Activated naive CD4-positive, alpha-beta T cell (primary cell): ENCODE measurements around the gene P3H2.

Source experiments
- DNase-seq, 4 experiments: peaks; one replicate each; lab custom pipeline; 2025; lab: John Stamatoyannopoulos, UW

The P3H2 gene

GRCh38 chr3:190124067-190124466 lies 3.4 kb upstream of the P3H2 start:
- no peak for DNase-seq

DNA sequence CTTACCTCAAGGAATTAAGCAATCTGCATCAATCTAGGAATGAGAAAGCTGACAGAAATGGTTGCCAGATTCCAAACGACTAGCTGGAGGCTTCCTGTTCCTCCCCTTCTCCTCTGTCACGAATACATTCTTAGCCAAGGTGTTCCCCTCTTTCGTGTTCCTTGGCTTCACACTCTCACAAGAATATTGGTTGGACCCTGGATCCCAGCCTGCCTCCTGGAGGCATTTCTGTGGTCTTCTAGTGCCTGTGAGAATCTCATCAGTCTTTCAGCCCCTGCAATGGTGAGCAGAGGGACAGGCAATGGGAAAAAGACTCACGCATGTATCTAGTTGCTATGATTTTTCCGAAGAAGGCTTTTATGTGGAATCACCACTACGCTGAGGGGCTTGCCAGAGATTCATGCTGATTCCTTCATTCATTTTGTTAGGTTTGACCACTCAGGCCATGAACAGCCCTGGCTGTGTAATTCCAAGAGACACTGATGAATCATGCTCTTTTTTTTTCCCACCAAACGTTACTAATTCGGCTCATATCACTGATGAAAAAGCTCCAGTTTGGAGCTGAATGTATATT lies 1.6 kb upstream of the P3H2 start:
- no peak for DNase-seq

GRCh38 chr3:190121383-190121782 lies 686 bp upstream of the P3H2 start:
- DNase-seq = no peak

DNA sequence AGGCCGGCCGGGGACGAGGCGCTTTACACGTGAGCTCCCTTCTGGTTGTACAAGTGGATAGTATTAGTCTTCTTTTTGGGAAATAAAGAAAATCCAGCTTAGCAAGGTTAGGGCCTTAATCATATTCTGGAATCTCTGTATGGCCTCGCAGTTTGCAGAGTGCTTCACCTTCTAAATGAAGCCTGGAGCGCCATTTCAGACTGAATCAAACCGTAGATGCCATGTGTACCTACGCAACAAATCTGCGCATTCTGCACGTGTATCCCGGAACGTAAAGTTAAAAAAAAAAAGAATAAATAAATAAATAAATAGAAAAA lies 322 bp upstream of the P3H2 start:
- DNase-seq = no peak

DNA sequence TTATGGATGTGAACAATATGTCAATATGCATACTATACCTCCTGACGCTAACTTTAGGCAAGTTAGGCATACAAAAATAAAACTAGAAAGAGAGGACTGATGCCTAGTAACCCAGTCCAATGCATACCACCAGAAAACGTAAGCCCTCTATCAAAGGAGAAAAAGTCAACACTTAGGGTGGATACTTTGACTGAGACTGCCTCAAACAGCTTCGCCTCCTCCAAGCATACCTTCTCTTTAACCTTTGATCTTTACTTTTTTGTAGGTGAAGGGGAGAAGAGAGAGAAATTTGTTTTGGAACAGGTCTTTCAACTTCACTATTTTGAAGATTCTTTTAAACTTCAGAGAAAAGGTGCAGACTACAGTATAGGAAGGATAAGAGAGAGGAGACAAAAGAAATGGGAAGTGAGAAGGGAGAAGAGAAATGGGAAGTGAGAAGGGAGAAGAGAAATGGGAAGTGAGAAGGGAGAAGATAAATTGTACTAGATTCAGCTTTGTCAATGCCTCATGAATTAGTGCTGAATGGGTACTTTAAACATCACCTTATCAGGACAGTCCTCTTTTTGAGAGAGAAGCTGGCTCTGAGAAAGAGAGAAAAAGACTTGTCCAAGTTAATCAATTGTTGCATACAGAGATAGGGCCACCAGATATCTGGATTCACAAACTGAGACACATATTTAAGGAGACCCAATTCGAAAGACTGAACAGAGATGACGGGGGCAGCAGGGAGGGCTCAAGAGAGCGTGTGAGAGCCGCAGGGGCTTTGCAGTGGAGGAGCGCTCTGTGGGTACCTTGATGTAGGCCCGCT lies 1.0 kb downstream of the P3H2 start:
- no peak for DNase-seq

DNA sequence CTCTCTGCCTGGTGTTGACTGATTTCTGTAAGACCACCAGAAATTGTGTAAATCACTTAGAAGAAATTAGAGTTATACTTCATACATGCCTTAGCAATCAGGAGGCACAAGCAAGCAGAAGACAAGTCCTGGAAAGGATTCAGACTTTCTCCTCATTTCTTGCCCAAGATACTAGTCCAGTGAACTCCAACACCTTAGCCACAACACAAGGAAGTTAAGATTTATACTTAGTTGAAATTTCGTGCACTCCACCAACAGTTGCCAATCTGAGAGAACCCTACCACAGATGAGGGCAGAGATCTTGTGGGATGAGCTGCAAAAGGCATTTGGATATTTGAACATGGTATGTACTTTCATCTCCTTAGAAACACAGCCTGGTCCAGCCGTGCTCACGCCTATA lies 2.3 kb downstream of the P3H2 start:
- no peak for DNase-seq

GRCh38 chr3:190117981-190118380 lies 2.7 kb downstream of the P3H2 start:
- no peak for DNase-seq

GRCh38 chr3:190116551-190117067 lies 4.1 kb downstream of the P3H2 start:
- DNase-seq = no peak

GRCh38 chr3:190110826-190111225 lies 9.9 kb downstream of the P3H2 start:
- no peak for DNase-seq

GRCh38 chr3:190109441-190109840 lies 11.3 kb downstream of the P3H2 start:
- no peak for DNase-seq

DNA sequence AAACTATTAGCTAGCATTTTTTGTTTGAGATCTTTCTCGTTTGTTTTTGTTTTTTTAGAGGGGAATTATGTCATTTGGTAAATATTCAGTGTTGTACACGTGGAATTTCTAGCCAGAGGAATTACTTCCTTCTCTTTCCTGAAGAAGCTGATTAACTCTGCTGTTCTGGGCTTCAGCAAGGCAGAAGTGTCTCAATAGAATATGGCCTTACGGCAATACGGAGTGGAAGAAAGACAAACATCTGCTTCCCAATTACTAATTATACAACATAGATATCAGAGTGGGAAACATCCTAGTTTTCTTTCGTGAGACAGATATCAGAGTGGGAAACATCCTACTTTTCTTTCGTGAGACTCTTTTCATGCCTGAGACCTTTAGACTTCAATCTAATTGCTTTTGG lies 11.9 kb downstream of the P3H2 start:
- DNase-seq = no peak

GRCh38 chr3:190105876-190106275 lies 14.8 kb downstream of the P3H2 start:
- no peak for DNase-seq

DNA sequence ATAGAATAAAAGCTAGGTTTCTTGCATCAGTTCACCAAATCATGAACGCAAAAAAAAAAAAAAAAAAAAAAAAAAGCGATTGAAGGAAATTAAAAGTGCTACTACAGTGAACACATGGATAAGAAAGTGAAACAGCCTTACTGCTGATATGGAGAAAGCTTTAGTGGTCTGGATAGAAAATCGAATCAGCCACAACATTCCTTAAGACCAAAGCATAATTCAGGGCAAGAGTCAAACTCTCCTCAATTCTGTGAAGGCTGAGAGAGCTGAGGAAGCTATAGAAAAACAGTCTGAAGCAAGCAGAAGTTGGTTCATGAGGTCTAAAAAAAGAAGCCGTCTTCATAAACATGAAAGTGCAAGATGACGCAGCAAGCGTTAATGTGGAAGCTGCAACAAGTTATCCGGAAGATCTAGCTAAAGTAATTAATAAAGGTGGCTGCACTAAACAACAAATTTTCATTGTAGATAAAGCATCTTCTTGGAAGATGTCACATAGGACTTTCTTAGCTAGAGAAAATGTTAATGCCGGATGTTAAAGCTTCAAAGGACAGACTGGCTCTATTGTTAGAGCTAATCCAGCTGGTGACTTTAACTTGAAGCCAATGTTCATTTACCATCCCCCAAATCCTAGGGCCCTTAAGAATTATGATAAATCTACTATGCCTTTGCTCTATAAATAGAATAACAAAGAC lies 19.2 kb downstream of the P3H2 start:
- DNase-seq = no peak

DNA sequence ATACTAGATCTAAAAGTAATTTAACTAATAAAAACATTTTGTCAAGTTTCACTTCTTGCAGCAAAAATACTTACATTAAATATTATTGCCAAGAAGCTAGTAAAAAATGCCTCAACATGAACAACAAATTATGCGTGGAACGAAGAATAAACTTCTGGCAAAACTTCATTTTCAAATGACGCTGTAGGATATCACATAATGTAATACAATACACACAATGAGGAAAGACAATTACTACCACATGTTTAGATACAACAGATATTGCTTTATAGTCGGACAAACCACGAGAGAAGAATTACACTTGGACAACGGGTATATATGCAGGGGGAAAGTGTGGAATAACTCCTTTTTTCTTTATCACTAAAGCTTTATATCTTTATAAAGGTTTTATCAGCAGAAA lies 21.6 kb downstream of the P3H2 start:
- DNase-seq = no peak

GRCh38 chr3:190097617-190098016 lies 23.1 kb downstream of the P3H2 start:
- no peak for DNase-seq

GRCh38 chr3:190097025-190097424 lies 23.7 kb downstream of the P3H2 start:
- DNase-seq = no peak

GRCh38 chr3:190096345-190096744 lies 24.4 kb downstream of the P3H2 start:
- no peak for DNase-seq

DNA sequence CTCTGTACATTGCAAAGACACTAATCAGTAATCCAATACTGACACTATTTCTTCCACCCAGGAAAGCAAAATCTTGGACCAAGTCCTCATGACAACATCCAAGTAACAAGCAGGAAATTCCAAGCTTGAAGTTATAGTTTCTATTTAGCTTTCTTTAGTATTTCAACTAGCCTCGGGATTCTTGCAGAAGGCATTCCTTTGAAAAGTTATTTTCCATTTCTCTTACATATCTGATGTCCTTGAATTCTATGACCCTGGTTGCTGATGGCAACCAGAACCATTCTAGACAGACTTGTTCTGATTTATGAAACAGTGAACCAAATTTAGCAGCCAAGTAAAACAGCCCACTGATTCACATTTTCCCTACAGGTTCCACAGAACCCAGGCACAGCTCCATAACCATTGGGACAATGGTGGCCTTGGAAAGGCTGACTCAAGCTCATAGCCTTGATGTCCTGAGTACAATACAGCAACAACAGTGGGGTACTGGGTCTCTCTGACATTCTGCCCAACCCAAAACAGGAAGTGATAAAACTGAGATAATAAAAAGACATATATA lies 26.5 kb downstream of the P3H2 start:
- DNase-seq = no peak

DNA sequence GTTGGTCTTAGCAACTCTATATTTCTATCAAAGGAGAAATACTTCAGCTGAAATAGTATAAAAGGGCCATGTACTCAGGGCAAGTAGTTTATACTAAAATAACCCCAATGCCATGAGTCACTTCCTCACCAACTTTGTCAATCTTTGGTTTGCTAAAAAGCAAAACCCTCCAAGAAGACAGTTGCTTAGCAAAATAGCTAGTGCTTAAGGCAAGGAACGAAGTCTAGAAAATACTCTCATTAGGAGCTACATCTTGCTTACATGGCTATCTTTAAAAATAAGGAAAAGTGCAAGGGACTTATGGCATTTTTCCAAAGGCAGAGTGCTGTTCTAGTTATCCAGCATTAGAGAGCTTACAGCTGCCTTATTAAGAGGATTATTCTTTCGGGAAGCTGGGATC lies 28.4 kb downstream of the P3H2 start:
- DNase-seq = no peak

DNA sequence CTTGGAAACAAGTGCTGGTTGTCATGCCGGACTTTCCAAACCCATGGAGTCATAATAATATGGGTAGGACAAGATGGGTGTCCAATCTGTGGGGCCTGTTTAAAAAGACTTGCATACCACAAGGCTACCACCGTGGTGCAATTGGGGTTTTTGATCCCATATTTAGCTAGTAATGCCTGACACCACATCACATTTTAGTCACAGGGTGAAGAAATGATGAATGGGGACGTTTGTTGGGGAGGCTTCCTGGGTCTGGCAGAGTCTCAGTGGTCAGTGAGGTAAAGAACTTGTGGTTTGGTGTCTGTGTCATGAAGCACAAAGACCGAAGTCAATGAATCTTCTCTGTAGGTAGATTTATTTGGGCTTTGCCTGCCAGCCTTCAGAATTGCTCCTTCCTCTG lies 31.0 kb downstream of the P3H2 start:
- DNase-seq = no peak

- no peak for DNase-seq
These were observed 31.8 kb downstream of the P3H2 start for GRCh38 chr3:190088890-190089289.

- DNase-seq = no peak
These were observed 34.5 kb downstream of the P3H2 start for GRCh38 chr3:190086191-190086590.

- DNase-seq = no peak
These were observed 35.7 kb downstream of the P3H2 start for GRCh38 chr3:190084983-190085382.
